Mesenteric fat pad (tissue), 1 donor: ENCODE data around the gene PDK4. TPM values are rescaled to one million over a fixed set of nuclear protein-coding genes. Genes with fewer than 3 reads are reported as not detected.

Source experiments
- DNase-seq: peaks from one replicate; pipeline ENCODE4 v3.0.0-alpha.2; 2020; ENCODE audit warnings: low spot score
- total RNA-seq: library from RNA; stranded (reverse); fragmentation: NEBNext Ultra II Directional; extraction: Animal tissue kit (Norgen Biotek cat#: 25700); gene quantifications from one replicate; pipeline ENCODE4 v1.2.1, GENCODE V29; 2021
- donor health status: DM: yes; HTN: yes; CAD: no.

The PDK4 gene
- total RNA-seq, 1 donor from 2014 or later: 482 TPM

GRCh38 chr7:95535662-95536061 lies 60.7 kb downstream of the PDK4 start:
- DNase-seq: no peak

- no peak for DNase-seq
Observed at GRCh38 chr7:95534796-95535195, 61.5 kb downstream of the PDK4 start.

Other genes starting within 250 kb of the PDK4 start
- gene PON3, start 200.1 kb downstream of the PDK4 start, total RNA-seq: 2.7 TPM
- gene PON2, start 161.5 kb downstream of the PDK4 start, total RNA-seq: 54.7 TPM
- gene ASB4, start 110.6 kb downstream of the PDK4 start, total RNA-seq: 0.29 TPM
- gene DYNC1I1, start 176.0 kb upstream of the PDK4 start, total RNA-seq: 4.3 TPM